ENCODE results near the gene SUV39H2. TPM values are rescaled to one million over a fixed set of nuclear protein-coding genes. Genes with fewer than 3 reads are reported as not detected.
"Not testable (repeated sequence)": the region's sequence is repeated elsewhere in the genome, so short reads cannot be mapped to it uniquely, and the experiment has no call there.

The SUV39H2 gene
- total and polyA plus RNA-seq, 11 donors: 1.3 to 8.4 (median 5.2) TPM

GRCh38 chr10:14926061-14926470 lies 47.4 kb downstream of the SUV39H2 start:
- no peak for ATAC-seq
- no peak for TF ChIP-seq CTCF (IDR thresholded peaks at IDR 0.05)
- TF ChIP-seq POLR2A (IDR thresholded peaks at IDR 0.05): no peak

GRCh38 chr10:14926722-14927416 lies 48.2 kb downstream of the SUV39H2 start:
- no peak for ATAC-seq
- WGBS, 4 donors: 91 to 98% (median 93%) methylated on average over 13 of the region's 13 CpGs
- Histone ChIP-seq H3K36me3 (peaks cover 0 to 100% (median 92%) of the 10 kb centered on the region in 9 donors), H3K4me3 (no peak overlapping the region), H3K4me1 (no peaks in the 10 kb centered on the region), H3K9me3 (no peaks in the 10 kb centered on the region), H3K27me3 (no peaks in the 10 kb centered on the region), H3K27ac (peak overlapping the region in 2 of 12 donors; percentile 2 to 32)
- TF ChIP-seq CTCF (IDR thresholded peaks at IDR 0.05) (no peak), POLR2A (IDR thresholded peaks at IDR 0.05) (no peak)
- intact Hi-C loops (cut with DNase I): no loop called here
- DNase-seq: no peak

More at GRCh38 chr10:14926061-14926470, 47.4 kb downstream of the SUV39H2 start:
- Histone ChIP-seq H3K4me1 (no peaks in the 10 kb centered on the region), H3K36me3 (peaks cover 0 to 100% (median 92%) of the 10 kb centered on the region in 9 donors), H3K27me3 (no peaks in the 10 kb centered on the region), H3K9me3 (no peaks in the 10 kb centered on the region), H3K4me3 (no peak overlapping the region), H3K27ac (no peak overlapping the region)
- WGBS, 4 donors: 91 to 96% (median 93%) methylated on average over 8 of the region's 8 CpGs
- intact Hi-C loops (cut with DNase I): no loop called here
- DNase-seq: no peak

- TF ChIP-seq CTCF (IDR thresholded peaks at IDR 0.05): no peak
- no peak for TF ChIP-seq POLR2A (IDR thresholded peaks at IDR 0.05)
- Histone ChIP-seq H3K36me3 (peaks cover 0 to 100% (median 93%) of the 10 kb centered on the region in 9 donors), H3K9me3 (no peaks in the 10 kb centered on the region), H3K4me3 (no peak overlapping the region), H3K27me3 (no peaks in the 10 kb centered on the region), H3K27ac (no peak overlapping the region), H3K4me1 (no peaks in the 10 kb centered on the region)
- WGBS, 4 donors: 94 to 97% (median 96%) methylated on average over 10 of the region's 10 CpGs
- intact Hi-C loops (cut with DNase I): no loop called here
- no peak for DNase-seq
- no peak for ATAC-seq
Observed at GRCh38 chr10:14930610-14931009, 51.9 kb downstream of the SUV39H2 start.

- no peak for TF ChIP-seq CTCF (IDR thresholded peaks at IDR 0.05)
- TF ChIP-seq POLR2A (IDR thresholded peaks at IDR 0.05): no peak
- ATAC-seq (no peak), DNase-seq (no peak)
- H3K27ac ChIP-seq: no peak overlapping the region
- no peaks in the 10 kb centered on the region for H3K4me1 ChIP-seq
- H3K27me3 ChIP-seq: no peaks in the 10 kb centered on the region
- no peak overlapping the region for H3K4me3 ChIP-seq
- intact Hi-C loops (cut with DNase I): no loop called here
- no peaks in the 10 kb centered on the region for H3K9me3 ChIP-seq
- 74 to 87% (median 81%) methylated on average over 2 of the region's 2 CpGs for WGBS, 4 donors
- peaks cover 0 to 66% (median 42%) of the 10 kb centered on the region in 9 donors for H3K36me3 ChIP-seq
Observed at GRCh38 chr10:14936584-14936983, 57.9 kb downstream of the SUV39H2 start.

- WGBS, 4 donors: 75 to 89% (median 78%) methylated on average over 2 to 4 of the region's 5 CpGs
- peaks cover 0 to 63% (median 37%) of the 10 kb centered on the region in 9 donors for H3K36me3 ChIP-seq
Observed at GRCh38 chr10:14938971-14939370, 60.3 kb downstream of the SUV39H2 start.

GRCh38 chr10:14942147-14942949 lies 63.7 kb downstream of the SUV39H2 start:
- H3K4me1 ChIP-seq; DNase-seq; ATAC-seq; H3K9me3 ChIP-seq; H3K27me3 ChIP-seq; H3K4me3 ChIP-seq; intact Hi-C loops (cut with DNase I); H3K27ac ChIP-seq: not testable (repeated sequence)
- peaks cover 0 to 65% (median 54%) of the 10 kb centered on the region in 9 donors for H3K36me3 ChIP-seq
- WGBS, 4 donors: 90 to 97% (median 96%) methylated on average over 15 to 17 of the region's 17 CpGs

More at GRCh38 chr10:14938971-14939370, 60.3 kb downstream of the SUV39H2 start:
- intact Hi-C loops (cut with DNase I); H3K4me1 ChIP-seq; H3K9me3 ChIP-seq; ATAC-seq; H3K27me3 ChIP-seq; H3K4me3 ChIP-seq: not testable (repeated sequence)
- peak in 1 of 5 donors; percentile 34 for DNase-seq
- H3K27ac ChIP-seq: peak overlapping the region in 1 of 12 donors; percentile 10
